Activated T-cell treated with anti-CD3 and anti-CD28 coated beads for 1 hour (primary cell): Measurements from ENCODE around the gene KIDINS220.
"Not testable (repeated sequence)": the region's sequence is repeated elsewhere in the genome, so short reads cannot be mapped to it uniquely, and the experiment has no call there.

Experiments used
- DNase-seq: peaks from one replicate; pipeline ENCODE4 v3.0.0-alpha.2; 2020; ENCODE audit warnings: low read depth

Gene KIDINS220

GRCh38 chr2:8754106-8754776 lies 83.2 kb downstream of the KIDINS220 start:
- DNase-seq: no peak

GRCh38 chr2:8753609-8754008 lies 83.8 kb downstream of the KIDINS220 start:
- no peak for DNase-seq

GRCh38 chr2:8752385-8752784 lies 85.0 kb downstream of the KIDINS220 start:
- DNase-seq: no peak

GRCh38 chr2:8750221-8750620 lies 87.2 kb downstream of the KIDINS220 start:
- DNase-seq: no peak

- no peak for DNase-seq
These were observed 94.2 kb downstream of the KIDINS220 start for GRCh38 chr2:8743261-8743660.

- DNase-seq: no peak
These were observed 97.3 kb downstream of the KIDINS220 start for GRCh38 chr2:8740136-8740535.

- DNase-seq: no peak
These were observed 99.7 kb downstream of the KIDINS220 start for GRCh38 chr2:8737571-8738175.

- no peak for DNase-seq
These were observed 104.8 kb downstream of the KIDINS220 start for GRCh38 chr2:8732601-8733000.

- no peak for DNase-seq
These were observed 107.5 kb downstream of the KIDINS220 start for GRCh38 chr2:8729939-8730338.

GRCh38 chr2:8729101-8729500 lies 108.3 kb downstream of the KIDINS220 start:
- not testable (repeated sequence) for DNase-seq

- DNase-seq: no peak
These were observed 109.0 kb downstream of the KIDINS220 start for GRCh38 chr2:8728305-8729015.

GRCh38 chr2:8725838-8726237 lies 111.6 kb downstream of the KIDINS220 start:
- no peak for DNase-seq

GRCh38 chr2:8722986-8723385 lies 114.4 kb downstream of the KIDINS220 start:
- DNase-seq: no peak

GRCh38 chr2:8721410-8721809 lies 116.0 kb downstream of the KIDINS220 start:
- DNase-seq: no peak

GRCh38 chr2:8720741-8721140 lies 116.7 kb downstream of the KIDINS220 start:
- DNase-seq: no peak

GRCh38 chr2:8719528-8719927 lies 117.9 kb downstream of the KIDINS220 start:
- no peak for DNase-seq

- no peak for DNase-seq
These were observed 122.4 kb downstream of the KIDINS220 start for GRCh38 chr2:8714971-8715370.

- no peak for DNase-seq
These were observed 123.1 kb downstream of the KIDINS220 start for GRCh38 chr2:8714283-8714682.

GRCh38 chr2:8710951-8711350 lies 126.5 kb downstream of the KIDINS220 start:
- DNase-seq: no peak

GRCh38 chr2:8709611-8710010 lies 127.8 kb downstream of the KIDINS220 start:
- DNase-seq: no peak

GRCh38 chr2:8704906-8705305 lies 132.5 kb downstream of the KIDINS220 start:
- no peak for DNase-seq

- no peak for DNase-seq
These were observed 135.6 kb downstream of the KIDINS220 start for GRCh38 chr2:8701681-8702379.

GRCh38 chr2:8699839-8700238 lies 137.6 kb downstream of the KIDINS220 start:
- DNase-seq: no peak
